DND-41 (cell line): ENCODE results near the gene VSIG10.

Source experiments
- ATAC-seq: fragments of 200-7000 bp; cut with Tn5 transposase; 3 replicates; pipeline ENCODE4 v1.9.1; 2021; ENCODE audit warnings: low read depth; ENCODE audit not compliant: insufficient read depth
- DNase-seq: peaks from one replicate; pipeline ENCODE4 v3.0.0-alpha.2; 2020
- H2AFZ ChIP-seq: 2 replicates; pipeline ENCODE4 v1.6.0; 2012; ENCODE audit warnings: low read depth, low read length
- H3K27ac ChIP-seq: 2 replicates; pipeline ENCODE4 v1.5.1; 2012; ENCODE audit warnings: low read length, inconsistent platforms
- H3K27me3 ChIP-seq: fragments of 200-600 bp; sonication (generic); 2 replicates; pipeline ENCODE4 v1.6.0; 2012; ENCODE audit warnings: low read length, mild to moderate bottlenecking, inconsistent platforms; ENCODE audit not compliant: insufficient read depth, poor library complexity
- H3K36me3 ChIP-seq: 2 replicates; pipeline ENCODE4 v1.5.1; 2012; ENCODE audit warnings: low read length, inconsistent platforms; ENCODE audit not compliant: insufficient read depth
- H3K4me1 ChIP-seq: 2 replicates; pipeline ENCODE4 v1.5.1; 2012; ENCODE audit warnings: mild to moderate bottlenecking, low read length; ENCODE audit not compliant: insufficient read depth
- H3K4me2 ChIP-seq: 2 replicates; pipeline ENCODE4 v1.6.0; 2012; ENCODE audit warnings: mild to moderate bottlenecking, moderate library complexity, low read length, inconsistent platforms; ENCODE audit not compliant: insufficient read depth
- H3K4me3 ChIP-seq, 2 experiments: fragments of 200-600 bp in 1 of 2; shearing (Covaris generic) in 1 of 2; 2 replicates each; pipeline ENCODE4 v1.5.1; 2012 to 2016; ENCODE audit warnings: inconsistent platforms in 2 of 2, low read length in 2 of 2, mild to moderate bottlenecking in 2 of 2, low read depth in 1 of 2, moderate library complexity in 1 of 2
- H3K79me2 ChIP-seq: 2 replicates; pipeline ENCODE4 v1.6.0; 2012; ENCODE audit warnings: low read length, inconsistent platforms; ENCODE audit not compliant: insufficient read depth
- H3K9ac ChIP-seq: 2 replicates; pipeline ENCODE4 v1.6.0; 2012; ENCODE audit warnings: low read depth, mild to moderate bottlenecking, inconsistent platforms, low read length, moderate library complexity
- H3K9me3 ChIP-seq: 2 replicates; pipeline ENCODE4 v1.5.1; 2012; ENCODE audit warnings: low read length, moderate library complexity, mild to moderate bottlenecking, inconsistent platforms; ENCODE audit not compliant: insufficient read depth, severe bottlenecking
- H4K20me1 ChIP-seq: 2 replicates; pipeline ENCODE4 v1.6.0; 2012; ENCODE audit warnings: low read length; ENCODE audit not compliant: insufficient read depth
- EZH2 ChIP-seq: IDR thresholded peaks from 3 replicates; pipeline ENCODE4 v1.6.1; 2012; ENCODE audit warnings: borderline replicate concordance, low read depth, mild to moderate bottlenecking, moderate library complexity, low read length, inconsistent platforms; ENCODE audit not compliant: severe bottlenecking
- TF ChIP-seq, protein P1 (sequence below): IDR thresholded peaks from 2 replicates; pipeline ENCODE4 v1.5.1; 2012; ENCODE audit warnings: borderline replicate concordance, low read length, moderate library complexity, mild to moderate bottlenecking; ENCODE audit not compliant: poor library complexity, severe bottlenecking; ENCODE audit errors: extremely low read depth

VSIG10 gene

DNA sequence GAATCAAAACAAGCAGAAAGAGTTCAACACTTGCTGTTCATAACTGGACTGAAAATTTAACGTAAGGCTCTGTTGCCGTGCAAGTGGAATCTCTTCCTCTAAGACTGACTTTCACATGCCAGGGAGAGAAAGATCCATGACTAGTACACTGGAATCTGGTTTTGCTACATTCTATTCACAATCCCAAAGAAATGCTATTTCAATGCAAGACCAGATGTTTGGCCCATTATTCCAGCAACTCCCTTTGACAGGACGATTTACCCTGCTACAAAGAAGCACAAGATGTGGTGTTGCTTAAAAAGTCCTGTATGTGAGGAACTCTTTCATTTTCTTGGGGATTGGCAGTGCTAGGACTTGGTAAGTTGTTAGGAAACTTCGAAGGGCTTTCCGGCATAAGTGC, 69.9 kb downstream of the VSIG10 start:
- no peak overlapping the region for H3K9ac ChIP-seq
- TF ChIP-seq EZH2, result no peak
- TF ChIP-seq, protein P1, sequence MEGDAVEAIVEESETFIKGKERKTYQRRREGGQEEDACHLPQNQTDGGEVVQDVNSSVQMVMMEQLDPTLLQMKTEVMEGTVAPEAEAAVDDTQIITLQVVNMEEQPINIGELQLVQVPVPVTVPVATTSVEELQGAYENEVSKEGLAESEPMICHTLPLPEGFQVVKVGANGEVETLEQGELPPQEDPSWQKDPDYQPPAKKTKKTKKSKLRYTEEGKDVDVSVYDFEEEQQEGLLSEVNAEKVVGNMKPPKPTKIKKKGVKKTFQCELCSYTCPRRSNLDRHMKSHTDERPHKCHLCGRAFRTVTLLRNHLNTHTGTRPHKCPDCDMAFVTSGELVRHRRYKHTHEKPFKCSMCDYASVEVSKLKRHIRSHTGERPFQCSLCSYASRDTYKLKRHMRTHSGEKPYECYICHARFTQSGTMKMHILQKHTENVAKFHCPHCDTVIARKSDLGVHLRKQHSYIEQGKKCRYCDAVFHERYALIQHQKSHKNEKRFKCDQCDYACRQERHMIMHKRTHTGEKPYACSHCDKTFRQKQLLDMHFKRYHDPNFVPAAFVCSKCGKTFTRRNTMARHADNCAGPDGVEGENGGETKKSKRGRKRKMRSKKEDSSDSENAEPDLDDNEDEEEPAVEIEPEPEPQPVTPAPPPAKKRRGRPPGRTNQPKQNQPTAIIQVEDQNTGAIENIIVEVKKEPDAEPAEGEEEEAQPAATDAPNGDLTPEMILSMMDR, result no peak
- H3K4me1 ChIP-seq, result no peaks in the 10 kb centered on the region
- no peaks in the 10 kb centered on the region; the same call in 1 of the 2 replicates for H4K20me1 ChIP-seq
- no peaks in the 10 kb centered on the region for H3K9me3 ChIP-seq
- H3K36me3 ChIP-seq, result peaks cover 88% of the 10 kb centered on the region
- no peak overlapping the region for H2AFZ ChIP-seq
- H3K4me2 ChIP-seq, result no peak overlapping the region
- no peak overlapping the region for H3K4me3 ChIP-seq
- no peaks in the 10 kb centered on the region for H3K79me2 ChIP-seq
- no peak overlapping the region for H3K27ac ChIP-seq
- ATAC-seq (no peak), DNase-seq (no peak)
- H3K27me3 ChIP-seq, result no peaks in the 10 kb centered on the region

DNA sequence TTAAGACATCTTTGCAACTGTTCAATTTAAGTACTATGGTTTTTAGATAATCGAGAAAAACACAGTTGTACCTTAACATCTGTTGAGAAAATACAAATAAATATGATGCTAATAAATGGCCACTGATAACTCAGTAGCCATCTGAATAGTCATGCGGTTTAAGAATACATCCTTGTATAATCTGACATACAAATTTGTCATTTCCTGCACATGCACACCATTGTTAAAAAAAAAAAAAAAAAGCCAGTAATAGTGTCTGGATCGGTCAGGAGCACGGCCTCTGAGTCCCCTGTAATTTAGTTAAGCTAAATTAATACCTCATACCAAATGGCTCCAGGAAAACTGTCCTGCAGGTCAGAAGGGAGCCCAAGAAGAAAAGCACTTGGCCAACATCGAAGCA, 70.5 kb downstream of the VSIG10 start:
- H2AFZ ChIP-seq, result no peak overlapping the region
- H3K4me1 ChIP-seq, result no peaks in the 10 kb centered on the region
- no peak overlapping the region for H3K27ac ChIP-seq
- H3K36me3 ChIP-seq, result peaks cover 89% of the 10 kb centered on the region
- no peaks in the 10 kb centered on the region; the same call in 1 of the 2 replicates for H4K20me1 ChIP-seq
- no peak overlapping the region for H3K4me2 ChIP-seq
- DNase-seq, result no peak
- H3K79me2 ChIP-seq, result no peaks in the 10 kb centered on the region
- no peak for ATAC-seq
- no peaks in the 10 kb centered on the region for H3K9me3 ChIP-seq
- H3K27me3 ChIP-seq, result no peaks in the 10 kb centered on the region
- TF ChIP-seq, protein P1, result no peak
- no peak for TF ChIP-seq EZH2
- no peak overlapping the region for H3K9ac ChIP-seq
- no peak overlapping the region for H3K4me3 ChIP-seq

DNA sequence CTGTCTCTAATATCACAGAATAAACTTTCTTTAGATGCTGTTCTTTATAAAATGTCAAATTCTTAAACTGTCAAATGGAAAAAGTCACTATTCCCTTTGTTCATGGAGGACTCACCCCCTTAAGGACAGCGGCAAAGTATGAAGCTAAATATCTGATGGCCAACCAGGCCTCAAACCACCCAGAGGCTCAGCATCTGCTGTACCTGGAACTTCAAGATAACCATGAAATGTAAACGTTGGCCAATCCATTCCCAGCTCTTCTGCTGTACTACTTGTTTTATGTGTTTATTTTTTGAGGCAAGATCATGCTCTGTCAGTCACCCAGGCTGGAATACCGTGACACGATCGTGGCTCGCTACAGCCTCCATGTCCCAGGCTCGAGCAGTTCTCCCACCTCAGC, 71.6 kb downstream of the VSIG10 start:
- Histone ChIP-seq H3K4me1 (no peaks in the 10 kb centered on the region), H4K20me1 (no peaks in the 10 kb centered on the region), H3K27me3 (no peaks in the 10 kb centered on the region), H2AFZ (no peak overlapping the region), H3K4me3 (no peak overlapping the region), H3K27ac (no peak overlapping the region), H3K9ac (no peak overlapping the region), H3K36me3 (peaks cover 90% of the 10 kb centered on the region), H3K79me2 (no peaks in the 10 kb centered on the region), H3K9me3 (no peaks in the 10 kb centered on the region), H3K4me2 (no peak overlapping the region)
- DNase-seq (no peak), ATAC-seq (no peak)
- no peak for TF ChIP-seq EZH2
- TF ChIP-seq, protein P1, result no peak

DNA sequence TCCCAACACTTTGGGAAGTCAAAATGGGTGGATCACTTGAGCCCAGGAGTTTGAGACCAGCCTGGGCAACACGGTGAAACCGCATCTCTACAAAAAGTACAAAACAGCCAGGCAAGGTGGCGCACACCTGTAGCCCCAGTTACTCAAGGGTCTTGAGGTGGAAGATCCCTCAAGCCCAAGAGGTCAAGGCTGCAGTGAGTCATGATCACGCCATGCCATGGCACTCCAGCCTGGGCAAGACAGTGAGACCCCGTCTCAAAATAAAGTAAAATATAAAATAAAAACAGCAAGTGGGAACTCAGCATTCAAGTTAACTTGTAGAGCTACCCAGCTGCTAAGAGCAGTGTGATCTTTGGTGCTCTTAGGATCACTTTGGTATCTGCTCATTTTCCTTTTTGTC, 74.6 kb downstream of the VSIG10 start:
- H3K79me2 ChIP-seq, result no peaks in the 10 kb centered on the region
- no peak overlapping the region for H3K27ac ChIP-seq
- no peak for DNase-seq
- no peak overlapping the region for H3K4me3 ChIP-seq
- H2AFZ ChIP-seq, result no peak overlapping the region
- peaks cover 93% of the 10 kb centered on the region for H3K36me3 ChIP-seq
- H3K4me1 ChIP-seq, result no peaks in the 10 kb centered on the region
- H3K4me2 ChIP-seq, result no peak overlapping the region
- TF ChIP-seq, protein P1, result no peak
- TF ChIP-seq EZH2, result no peak
- no peaks in the 10 kb centered on the region for H3K27me3 ChIP-seq
- H4K20me1 ChIP-seq, result 0 out of 2 replicates have a peak, but pooled peaks cover 4% of the 10 kb centered on the region
- no peak overlapping the region for H3K9ac ChIP-seq
- ATAC-seq, result no peak
- H3K9me3 ChIP-seq, result no peaks in the 10 kb centered on the region
